Central memory CD8-positive, alpha-beta T cell (primary cell): ENCODE results near the gene TNFRSF1B.
A peak's percentile ranks its signal among the peaks of the same experiment; 100 is the strongest.

Experiments used
- ATAC-seq: fragments of 150-1000 bp; cut with Tn5 transposase; replicated peaks from 2 replicates; pipeline ENCODE4 v1.10.0; 2022; ENCODE audit warnings: mild to moderate bottlenecking, moderate FRiP score, moderate number of reproducible peaks; ENCODE audit not compliant: poor library complexity, severe bottlenecking; ENCODE audit errors: extremely low read depth
- DNase-seq, 2 donors: peaks; one replicate each; pipeline ENCODE4 v3.0.0; 2021; ENCODE audit warnings: low spot score in 2 of 2
- H3K27ac Mint-ChIP-seq: one replicate; pipeline ENCODE4 v1.8.0; 2022; ENCODE audit warnings: low read depth, mild to moderate bottlenecking, moderate library complexity, mixed read lengths
- H3K27me3 Mint-ChIP-seq: one replicate; pipeline ENCODE4 v1.8.0; 2022; ENCODE audit warnings: mixed read lengths
- H3K36me3 Mint-ChIP-seq: one replicate; pipeline ENCODE4 v1.8.0; 2022; ENCODE audit warnings: mild to moderate bottlenecking, moderate library complexity, mixed read lengths; ENCODE audit not compliant: insufficient read depth
- H3K4me1 Mint-ChIP-seq: one replicate; pipeline ENCODE4 v1.8.0; 2022; ENCODE audit warnings: mixed read lengths
- H3K4me3 Mint-ChIP-seq: one replicate; pipeline ENCODE4 v1.8.0; 2022; ENCODE audit warnings: mild to moderate bottlenecking, moderate library complexity, mixed read lengths
- H3K9me3 Mint-ChIP-seq: one replicate; pipeline ENCODE4 v1.8.0; 2022; ENCODE audit warnings: mixed read lengths

Gene TNFRSF1B

GRCh38 chr1:12134716-12135115, 32.1 kb upstream of the TNFRSF1B start:
- H3K4me1 Mint-ChIP-seq = peaks cover 20% of the 10 kb centered on the region
- ATAC-seq (no peak), DNase-seq (no peak)
- H3K4me3 Mint-ChIP-seq = no peak overlapping the region
- H3K36me3 Mint-ChIP-seq = no peaks in the 10 kb centered on the region
- no peaks in the 10 kb centered on the region for H3K27me3 Mint-ChIP-seq
- no peak overlapping the region for H3K27ac Mint-ChIP-seq
- H3K9me3 Mint-ChIP-seq = no peaks in the 10 kb centered on the region

DNA sequence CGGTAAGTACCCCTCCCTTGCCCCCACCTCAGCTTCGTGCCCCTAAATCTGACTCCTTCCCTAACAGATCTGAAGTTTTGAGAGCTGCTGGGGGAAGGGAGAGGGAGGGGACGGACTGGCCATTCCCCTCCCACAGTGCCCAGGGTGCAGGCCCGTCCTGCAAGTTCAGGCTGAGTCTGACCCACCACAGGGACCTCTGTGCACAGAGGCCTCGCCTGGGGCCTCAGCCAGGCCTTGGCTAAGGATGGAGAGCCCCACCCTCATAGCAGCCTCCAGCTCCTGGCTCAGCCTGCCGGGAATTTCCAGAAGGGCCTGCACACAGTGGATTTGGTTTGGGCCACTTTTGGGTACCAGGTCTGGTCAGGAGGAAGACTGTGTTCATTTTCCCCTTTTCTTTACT, 31.2 kb upstream of the TNFRSF1B start:
- DNase-seq (no peak), ATAC-seq (no peak)
- peak overlapping the region; percentile 86 for H3K27ac Mint-ChIP-seq
- peaks cover 20% of the 10 kb centered on the region for H3K4me1 Mint-ChIP-seq
- no peak overlapping the region for H3K4me3 Mint-ChIP-seq
- H3K9me3 Mint-ChIP-seq = no peaks in the 10 kb centered on the region
- H3K36me3 Mint-ChIP-seq = no peaks in the 10 kb centered on the region
- no peaks in the 10 kb centered on the region for H3K27me3 Mint-ChIP-seq

GRCh38 chr1:12136916-12137610, 29.7 kb upstream of the TNFRSF1B start:
- no peak for ATAC-seq
- Mint-ChIP-seq H3K9me3 (no peaks in the 10 kb centered on the region), H3K27me3 (no peaks in the 10 kb centered on the region), H3K36me3 (no peaks in the 10 kb centered on the region), H3K27ac (peak overlapping the region; percentile 25), H3K4me1 (peaks cover 20% of the 10 kb centered on the region), H3K4me3 (no peak overlapping the region)
- DNase-seq = no peak

DNA sequence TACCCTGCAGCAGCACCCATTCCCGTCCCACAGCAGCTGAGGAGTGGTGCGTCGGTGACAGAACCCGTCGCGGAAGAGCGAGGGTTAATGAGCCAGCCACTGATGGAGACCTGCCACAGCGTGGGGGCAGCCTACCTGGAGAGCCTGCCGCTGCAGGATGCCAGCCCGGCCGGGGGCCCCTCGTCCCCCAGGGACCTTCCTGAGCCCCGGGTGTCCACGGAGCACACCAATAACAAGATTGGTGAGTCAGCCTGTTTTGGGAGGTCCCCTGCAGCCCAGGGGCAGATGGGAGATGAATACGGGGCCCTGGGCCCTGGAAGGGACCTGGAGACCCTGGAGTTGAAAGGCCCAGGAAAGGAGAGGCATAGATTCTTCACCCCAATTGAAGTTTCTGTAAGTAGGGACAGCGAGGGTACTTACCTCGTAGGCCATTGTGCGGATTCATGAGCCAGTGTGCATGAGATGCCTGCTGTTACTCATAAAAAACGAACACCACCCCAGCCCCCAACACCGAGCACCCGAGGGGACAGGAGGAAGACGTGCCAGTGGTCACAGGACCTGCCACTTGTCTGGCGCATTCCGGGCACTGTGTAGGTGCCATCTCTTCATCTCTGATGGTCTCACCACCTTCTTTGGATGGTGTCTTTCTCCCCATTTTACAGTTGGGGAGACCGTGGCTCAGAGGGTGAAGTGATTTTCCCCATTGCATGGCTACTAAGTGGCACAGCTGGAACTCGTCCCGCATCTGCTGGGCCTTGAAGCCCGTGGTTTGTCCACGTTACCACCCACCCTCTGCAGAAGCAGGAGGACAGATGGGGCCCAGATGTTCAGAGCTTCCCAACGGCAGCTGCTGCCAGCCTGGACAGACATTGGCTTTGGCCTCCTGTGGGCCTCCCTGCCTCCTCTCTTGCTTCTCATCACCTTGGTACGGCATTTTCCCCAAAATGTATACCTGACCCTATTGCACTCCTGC, 28.3 kb upstream of the TNFRSF1B start:
- Mint-ChIP-seq H3K27me3 (no peaks in the 10 kb centered on the region), H3K27ac (no peak overlapping the region), H3K4me3 (no peak overlapping the region), H3K36me3 (no peaks in the 10 kb centered on the region), H3K9me3 (no peaks in the 10 kb centered on the region), H3K4me1 (peaks cover 17% of the 10 kb centered on the region)
- ATAC-seq = no peak
- DNase-seq = no peak

DNA sequence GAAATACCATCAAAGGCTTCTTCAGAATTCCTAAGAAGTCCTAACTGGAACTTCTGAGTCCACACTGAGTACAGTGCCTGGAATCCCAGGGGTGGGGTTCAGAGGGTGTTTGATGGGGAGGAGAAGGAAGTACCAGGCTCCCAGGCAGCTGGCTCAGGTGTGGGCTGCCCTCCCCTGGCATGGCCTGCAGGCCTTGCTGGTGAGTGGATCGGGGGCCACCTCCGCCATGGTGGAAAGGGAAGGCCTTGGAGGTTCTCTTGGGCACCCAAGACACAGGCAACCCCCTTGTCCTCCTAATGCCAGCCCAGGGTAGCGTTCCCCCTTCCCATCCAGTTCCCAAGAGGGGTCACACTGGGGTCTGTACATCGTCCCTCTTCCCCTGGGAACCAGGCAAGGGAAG, 26.8 kb upstream of the TNFRSF1B start:
- H3K27ac Mint-ChIP-seq = peak overlapping the region; percentile 59
- H3K27me3 Mint-ChIP-seq = no peaks in the 10 kb centered on the region
- no peaks in the 10 kb centered on the region for H3K36me3 Mint-ChIP-seq
- H3K9me3 Mint-ChIP-seq = no peaks in the 10 kb centered on the region
- H3K4me1 Mint-ChIP-seq = peaks cover 17% of the 10 kb centered on the region
- DNase-seq = no peak
- H3K4me3 Mint-ChIP-seq = no peak overlapping the region
- no peak for ATAC-seq

DNA sequence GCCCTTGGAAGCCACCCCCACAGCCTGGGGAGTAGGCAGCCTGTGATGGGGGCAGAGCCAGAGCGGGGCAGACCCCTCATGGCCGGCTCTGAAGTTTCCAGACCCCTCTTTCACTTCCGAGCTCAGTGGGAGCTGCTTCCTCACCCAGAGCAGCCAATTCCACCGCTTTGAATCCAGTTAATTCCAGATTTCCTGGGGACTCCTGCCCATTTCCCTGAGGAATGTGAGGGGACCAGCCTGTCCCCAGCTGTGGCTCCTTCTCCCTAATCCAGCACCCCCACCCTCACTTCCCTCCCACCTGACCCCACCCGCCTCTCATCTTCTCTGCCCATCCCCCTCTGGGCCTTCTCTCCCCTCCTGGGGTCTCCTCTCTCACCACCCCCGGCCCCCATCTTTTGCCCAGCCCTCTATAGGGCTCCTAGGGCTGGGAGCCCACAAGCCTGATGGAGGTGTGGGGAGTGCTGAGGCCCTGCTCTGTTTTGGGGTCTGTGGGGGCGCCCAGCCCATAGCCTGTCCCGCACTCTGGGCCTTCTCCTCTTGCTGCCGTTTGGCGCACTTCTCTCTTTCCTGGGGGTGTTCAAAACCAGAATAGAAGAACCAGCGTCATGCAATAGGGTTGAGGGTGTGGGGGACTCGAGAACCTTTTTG, 26.2 kb upstream of the TNFRSF1B start:
- no peaks in the 10 kb centered on the region for H3K36me3 Mint-ChIP-seq
- DNase-seq = no peak
- peaks cover 17% of the 10 kb centered on the region for H3K4me1 Mint-ChIP-seq
- H3K27ac Mint-ChIP-seq = peak overlapping the region; percentile 59
- H3K9me3 Mint-ChIP-seq = no peaks in the 10 kb centered on the region
- no peak overlapping the region for H3K4me3 Mint-ChIP-seq
- H3K27me3 Mint-ChIP-seq = no peaks in the 10 kb centered on the region
- ATAC-seq = no peak

DNA sequence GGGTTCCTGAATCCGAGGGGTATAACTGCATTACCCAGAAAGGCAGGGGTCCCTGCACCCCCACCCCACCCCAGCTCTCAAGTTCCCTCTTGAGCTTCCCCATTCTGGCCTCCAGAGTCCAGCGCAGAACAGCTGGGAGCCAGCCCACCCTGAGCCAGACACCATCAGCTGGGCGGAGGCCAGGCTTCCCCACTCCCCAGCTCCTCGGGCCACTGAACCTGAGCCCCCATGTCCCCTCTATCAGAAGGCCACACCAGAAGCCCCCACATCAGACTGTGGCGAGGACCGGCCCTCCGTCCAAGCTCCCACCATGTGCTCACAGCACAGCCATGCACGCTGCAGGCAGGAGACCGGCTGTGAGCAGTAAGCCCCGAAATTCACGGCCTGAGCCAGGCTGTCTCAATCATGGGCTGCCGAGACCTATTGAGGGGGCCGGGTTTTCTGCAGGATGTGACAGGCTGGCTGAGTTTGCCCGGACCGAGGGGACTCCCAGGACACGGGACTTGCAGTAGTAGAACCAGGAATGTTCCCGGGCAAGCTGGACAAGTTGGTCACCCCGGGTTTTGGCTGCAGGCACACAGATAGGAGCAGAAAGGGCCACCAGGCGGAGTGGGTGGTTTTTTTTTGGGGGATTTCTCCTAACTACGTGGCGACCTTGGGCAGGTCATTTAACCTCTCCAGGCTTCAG, 25.5 kb upstream of the TNFRSF1B start:
- peaks cover 16% of the 10 kb centered on the region for H3K4me1 Mint-ChIP-seq

DNA sequence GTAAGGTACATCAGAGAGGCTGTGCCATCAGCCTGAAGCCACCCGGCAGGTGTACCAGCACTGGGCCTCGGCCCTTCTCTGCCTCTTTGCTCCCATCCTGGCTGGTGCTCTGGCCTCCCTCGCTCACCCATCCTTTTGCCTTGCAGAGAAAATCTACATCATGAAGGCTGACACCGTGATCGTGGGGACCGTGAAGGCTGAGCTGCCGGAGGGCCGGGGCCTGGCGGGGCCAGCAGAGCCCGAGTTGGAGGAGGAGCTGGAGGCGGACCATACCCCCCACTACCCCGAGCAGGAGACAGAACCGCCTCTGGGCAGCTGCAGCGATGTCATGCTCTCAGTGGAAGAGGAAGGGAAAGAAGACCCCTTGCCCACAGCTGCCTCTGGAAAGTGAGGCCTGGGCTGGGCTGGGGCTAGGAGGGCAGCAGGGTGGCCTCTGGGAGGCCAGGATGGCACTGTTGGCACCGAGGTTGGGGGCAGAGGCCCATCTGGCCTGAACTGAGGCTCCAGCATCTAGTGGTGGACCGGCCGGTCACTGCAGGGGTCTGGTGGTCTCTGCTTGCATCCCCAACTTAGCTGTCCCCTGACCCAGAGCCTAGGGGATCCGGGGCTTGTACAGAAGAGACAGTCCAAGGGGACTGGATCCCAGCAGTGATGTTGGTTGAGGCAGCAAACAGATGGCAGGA, 24.5 kb upstream of the TNFRSF1B start:
- ATAC-seq (no peak), DNase-seq (no peak)
- H3K4me1 Mint-ChIP-seq = peaks cover 25% of the 10 kb centered on the region
- no peaks in the 10 kb centered on the region for H3K9me3 Mint-ChIP-seq
- no peak overlapping the region for H3K4me3 Mint-ChIP-seq
- H3K27me3 Mint-ChIP-seq = no peaks in the 10 kb centered on the region
- no peaks in the 10 kb centered on the region for H3K36me3 Mint-ChIP-seq
- H3K27ac Mint-ChIP-seq = no peak overlapping the region

More for the DNA sequence above, 25.5 kb upstream of the TNFRSF1B start:
- ATAC-seq (no peak), DNase-seq (no peak)
- Mint-ChIP-seq H3K36me3 (no peaks in the 10 kb centered on the region), H3K9me3 (no peaks in the 10 kb centered on the region), H3K4me3 (no peak overlapping the region), H3K27me3 (no peaks in the 10 kb centered on the region), H3K27ac (peak overlapping the region; percentile 51)

GRCh38 chr1:12142891-12143630, 23.7 kb upstream of the TNFRSF1B start:
- no peaks in the 10 kb centered on the region for H3K9me3 Mint-ChIP-seq
- no peaks in the 10 kb centered on the region for H3K36me3 Mint-ChIP-seq
- no peak for DNase-seq
- H3K4me1 Mint-ChIP-seq = peaks cover 26% of the 10 kb centered on the region
- no peak for ATAC-seq
- H3K27me3 Mint-ChIP-seq = no peaks in the 10 kb centered on the region
- H3K27ac Mint-ChIP-seq = peak overlapping the region; percentile 60
- no peak overlapping the region for H3K4me3 Mint-ChIP-seq

DNA sequence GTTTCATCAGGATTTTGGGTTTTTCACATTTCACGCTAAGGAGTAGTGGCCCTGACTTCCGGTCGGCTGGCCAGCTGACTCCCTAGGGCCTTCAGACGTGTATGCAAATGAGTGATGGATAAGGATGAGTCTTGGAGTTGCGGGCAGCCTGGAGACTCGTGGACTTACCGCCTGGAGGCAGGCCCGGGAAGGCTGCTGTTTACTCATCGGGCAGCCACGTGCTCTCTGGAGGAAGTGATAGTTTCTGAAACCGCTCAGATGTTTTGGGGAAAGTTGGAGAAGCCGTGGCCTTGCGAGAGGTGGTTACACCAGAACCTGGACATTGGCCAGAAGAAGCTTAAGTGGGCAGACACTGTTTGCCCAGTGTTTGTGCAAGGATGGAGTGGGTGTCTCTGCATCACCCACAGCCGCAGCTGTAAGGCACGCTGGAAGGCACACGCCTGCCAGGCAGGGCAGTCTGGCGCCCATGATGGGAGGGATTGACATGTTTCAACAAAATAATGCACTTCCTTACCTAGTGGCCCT, 23.1 kb upstream of the TNFRSF1B start:
- Mint-ChIP-seq H3K36me3 (no peaks in the 10 kb centered on the region), H3K4me1 (peaks cover 29% of the 10 kb centered on the region), H3K27me3 (no peaks in the 10 kb centered on the region), H3K27ac (peak overlapping the region; percentile 60), H3K9me3 (no peaks in the 10 kb centered on the region), H3K4me3 (no peak overlapping the region)
- no peak for DNase-seq
- peak; percentile 40 for ATAC-seq

DNA sequence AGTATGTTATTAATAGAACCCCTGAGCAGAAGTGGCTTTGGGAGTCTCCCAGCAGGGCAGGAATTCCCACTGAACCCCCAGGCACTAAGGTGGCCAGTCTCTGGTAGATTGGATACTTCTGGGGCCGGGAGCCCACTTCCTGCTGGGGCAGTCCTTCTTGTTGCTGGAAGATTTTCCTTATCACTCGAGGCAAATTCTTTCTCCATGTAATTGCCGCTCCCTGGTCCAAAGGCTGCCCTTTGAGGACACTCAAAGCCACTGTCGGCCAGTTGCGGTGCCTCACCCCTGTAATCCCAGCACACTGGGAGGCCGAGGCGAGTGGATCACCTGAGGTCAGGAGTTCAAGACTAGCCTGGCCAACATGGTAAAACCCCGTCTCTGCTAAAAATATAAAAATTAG, 22.6 kb upstream of the TNFRSF1B start:
- ATAC-seq = no peak
- Mint-ChIP-seq H3K36me3 (no peaks in the 10 kb centered on the region), H3K27me3 (no peaks in the 10 kb centered on the region), H3K4me1 (peaks cover 34% of the 10 kb centered on the region), H3K4me3 (no peak overlapping the region), H3K27ac (peak overlapping the region; percentile 60), H3K9me3 (no peaks in the 10 kb centered on the region)
- DNase-seq = no peak
